GM12878 (cell line): Measurements from ENCODE around the gene EYA2. TPM values are rescaled to one million over a fixed set of nuclear protein-coding genes. Genes with fewer than 3 reads are reported as not detected.

Experiments
- ATAC-seq: fragments of 200-7000 bp; cut with Tn5 transposase; 3 replicates; pipeline ENCODE4 v1.9.1; 2020; ENCODE audit warnings: mild to moderate bottlenecking, moderate library complexity
- BruUV-seq: library from RNA; stranded (reverse); fragments of 400-500 nt; replicated peaks from 2 replicates; lab custom pipeline; 2021; lab: Mats Ljungman, UMichigan
- CTCF ChIA-PET: fragments of 300-600 bp; sonication (Branson Sonifier 250); formaldehyde crosslinking; extraction: SDS; loops from one replicate; lab custom pipeline; 2021; ENCODE audit warnings: inconsistent platforms; lab: Yijun Ruan, JAX
- POLR2A ChIA-PET: fragments of 350-600 bp; formaldehyde crosslinking; extraction: SDS; loops from one replicate; lab custom pipeline; 2021; ENCODE audit warnings: inconsistent platforms; lab: Charles Lee
- RAD21 ChIA-PET: fragments of 300-600 bp; sonication (Branson Sonifier 250); formaldehyde crosslinking; loops from one replicate; lab custom pipeline; 2023; ENCODE audit warnings: antibody characterized with exemption; ENCODE audit not compliant: unreplicated experiment; lab: Charles Lee
- SMC1A ChIA-PET: fragments of 300-600 bp; sonication (Branson Sonifier 250); formaldehyde crosslinking; loops from one replicate; lab custom pipeline; 2023; ENCODE audit not compliant: unreplicated experiment, uncharacterized antibody; lab: Charles Lee
- DNase-seq: peaks from one replicate; pipeline ENCODE4 v3.0.0-alpha.2; 2011; ENCODE audit warnings: low read depth, low spot score
- FAIRE-seq: peaks from 3 replicates; lab custom pipeline; 2011; peaks lifted over from hg19 to GRCh38; lab: Jason Lieb, UNC
- H2AFZ ChIP-seq: 2 replicates; pipeline ENCODE4 v1.6.0; 2011; ENCODE audit warnings: low read depth, low read length, control low read depth; ENCODE audit not compliant: control insufficient read depth
- H3K27ac ChIP-seq: 2 replicates; pipeline ENCODE4 v1.5.1; 2011; ENCODE audit warnings: control low read depth; ENCODE audit not compliant: control insufficient read depth, insufficient read depth
- H3K27me3 ChIP-seq, 2 experiments: replicated peaks in 1 of 2; 2 replicates each; pipeline versions ENCODE4 v1.6.0 to v1.6.1; 2011; ENCODE audit warnings: low read length in 1 of 2; ENCODE audit not compliant: control insufficient read depth in 2 of 2, insufficient read depth in 2 of 2
- H3K36me3 ChIP-seq, 2 experiments: 2 replicates each; pipeline ENCODE4 v1.5.1; 2011; ENCODE audit warnings: low read length in 1 of 2; ENCODE audit not compliant: control insufficient read depth in 2 of 2, insufficient read depth in 2 of 2
- H3K4me1 ChIP-seq: 2 replicates; pipeline ENCODE4 v1.6.1; 2011; ENCODE audit warnings: mild to moderate bottlenecking, low read length, moderate library complexity, mixed read lengths; ENCODE audit not compliant: control insufficient read depth, insufficient read depth
- H3K4me2 ChIP-seq: 2 replicates; pipeline ENCODE4 v1.6.0; 2011; ENCODE audit warnings: control low read depth; ENCODE audit not compliant: control insufficient read depth, insufficient read depth
- H3K4me3 ChIP-seq: fragments of 200-600 bp; sonication (generic); 2 replicates; pipeline ENCODE4 v1.5.1; 2016
- H3K79me2 ChIP-seq: 2 replicates; pipeline ENCODE4 v1.6.0; 2011; ENCODE audit warnings: low read length; ENCODE audit not compliant: control insufficient read depth, insufficient read depth
- H3K9ac ChIP-seq: 2 replicates; pipeline ENCODE4 v1.8.0; 2011; ENCODE audit warnings: low read length, control low read depth, mixed read lengths; ENCODE audit not compliant: control insufficient read depth, insufficient read depth
- H3K9me3 ChIP-seq: replicated peaks from 3 replicates; pipeline ENCODE4 v1.5.1; 2011; ENCODE audit warnings: mild to moderate bottlenecking, low read length; ENCODE audit not compliant: control insufficient read depth, insufficient read depth
- H4K20me1 ChIP-seq: 2 replicates; pipeline ENCODE4 v1.6.0; 2011; ENCODE audit not compliant: control insufficient read depth, insufficient read depth
- ATF7 ChIP-seq: fragments of 450-650 bp; IDR thresholded peaks from 2 replicates; pipeline ENCODE4 v1.6.1; 2016; ENCODE audit warnings: low read depth, mild to moderate bottlenecking
- CBX5 ChIP-seq: sonication (generic); IDR thresholded peaks from 2 replicates; pipeline ENCODE4 v1.6.1; 2016; ENCODE audit warnings: low read depth, moderate library complexity, mild to moderate bottlenecking, inconsistent platforms
- CHD1 ChIP-seq: IDR thresholded peaks from 2 replicates; pipeline ENCODE4 v1.6.1; 2012; ENCODE audit warnings: low read depth, low read length, improper control_type of control experiment
- CHD2 ChIP-seq: IDR thresholded peaks from 2 replicates; pipeline ENCODE4 v1.6.1; 2011; ENCODE audit warnings: low read depth, low read length, improper control_type of control experiment, borderline replicate concordance
- GATAD2B ChIP-seq: fragments of 450-650 bp; conservative IDR thresholded peaks from 2 replicates; pipeline ENCODE4 v1.6.1; 2017; ENCODE audit warnings: low read depth, mild to moderate bottlenecking, moderate library complexity
- HDAC2 ChIP-seq: fragments of 200-600 bp; sonication (generic); IDR thresholded peaks from 2 replicates; pipeline ENCODE4 v1.6.1; 2017
- HDAC6 ChIP-seq: fragments of 200-600 bp; sonication (generic); IDR thresholded peaks from one replicate; pipeline ENCODE4 v1.8.0; 2017; ENCODE audit warnings: antibody characterized with exemption; ENCODE audit not compliant: unreplicated experiment
- LARP7 ChIP-seq: fragments of 450-650 bp; IDR thresholded peaks from 2 replicates; pipeline ENCODE4 v1.6.1; 2017; ENCODE audit warnings: mild to moderate bottlenecking
- RAD21 ChIP-seq: IDR thresholded peaks from 2 replicates; pipeline ENCODE4 v1.6.1; 2011; ENCODE audit warnings: mild to moderate bottlenecking, low read depth, low read length, moderate library complexity; ENCODE audit not compliant: insufficient read depth
- SMARCA5 ChIP-seq: fragments of 450-650 bp; IDR thresholded peaks from 2 replicates; pipeline ENCODE4 v1.6.1; 2017; ENCODE audit warnings: mild to moderate bottlenecking
- WGBS: methylation state at CpG from one replicate; pipeline ENCODE4 v1.1.6; 2016; ENCODE audit warnings: low lambda C conversion rate; ENCODE audit not compliant: insufficient replicate concordance, insufficient coverage; ENCODE audit errors: missing lambda C conversion rate; 5-methylcytosine and 5-hydroxymethylcytosine counted together
- in situ Hi-C: fragments of 300-500 bp; cut with MboI; formaldehyde crosslinking; loops from 9 replicates; pipeline ENCODE4 v1.14.3; 2018; ENCODE audit warnings: mixed read lengths
- intact Hi-C: fragments of 100-400 bp; cut with micrococcal nuclease; formaldehyde crosslinking; loops from one replicate; pipeline ENCODE4 v1.14.2; 2022; ENCODE audit not compliant: unreplicated experiment
- polyA plus RNA-seq, 11 experiments: library from polyadenylated mRNA; depleted of rRNA in 4 of 11; unstranded in 6 of 11; stranded (reverse) in 5 of 11; fragments of >200 nt; fragmentation: Nextera tagmentation in 4 of 11; fragmentation: Illumina TruSeq in 1 of 11; extraction: Ambion mirVana in 4 of 11; extraction: Trizol in 1 of 11; gene quantifications; 1 replicate in 1 of 11; 2 replicates in 10 of 11; pipeline versions ENCODE4 v1.2.1 to v1.2.3, GENCODE V29; 2011 to 2016; ENCODE audit warnings: inconsistent platforms in 2 of 11, missing spikeins in 2 of 11, low read depth in 1 of 11
- total RNA-seq, 4 experiments: library from RNA; depleted of rRNA in 3 of 4; stranded (reverse); fragments of >200 nt in 3 of 4; fragmentation: Illumina TruSeq in 1 of 4; extraction: Trizol in 1 of 4; gene quantifications; 2 replicates each; pipeline versions ENCODE4 v1.2.1 to v1.2.3, GENCODE V29; 2013 to 2021
- TF ChIP-seq, protein P1 (sequence below): IDR thresholded peaks from 2 replicates; pipeline ENCODE4 v1.6.1; 2012; ENCODE audit warnings: improper control_type of control experiment, low read depth, low read length; ENCODE audit not compliant: insufficient replicate concordance
- TF ChIP-seq, protein P2 (sequence below): fragments of 450-650 bp; IDR thresholded peaks from 2 replicates; pipeline ENCODE4 v1.6.1; 2018; ENCODE audit warnings: mild to moderate bottlenecking, low read depth, moderate library complexity; ENCODE audit not compliant: partially characterized antibody

Gene EYA2
- total and polyA plus RNA-seq, 10 of the 15 experiments (the other 5 are each of a cell fraction or from before 2014, with no cell fraction given), result 0.20 TPM; not detected in 9

- H3K4me1 ChIP-seq, result no peaks in the 10 kb centered on the region
- no peak overlapping the region for H3K4me3 ChIP-seq
- H2AFZ ChIP-seq, result no peak overlapping the region
- H3K9me3 ChIP-seq, result no peaks in the 10 kb centered on the region; the same call in 2 of the 3 replicates
- ChIA-PET SMC1A (interaction anchor here (0.7 kb wide), 1 partner anchor 48 kb away, joined by 3 read pairs; no protein-coding TSS in a partner anchor), CTCF (no interaction called here), POLR2A (no interaction called here), RAD21 (no interaction called here)
- no peak overlapping the region for H3K9ac ChIP-seq
- intact Hi-C loops, result no loop called here
- no peaks in the 10 kb centered on the region for H3K36me3 ChIP-seq
- H4K20me1 ChIP-seq, result no peaks in the 10 kb centered on the region
- no peaks in the 10 kb centered on the region for H3K27me3 ChIP-seq
- TF ChIP-seq HDAC2 (no peak), CBX5 (no peak), HDAC6 (no peak), ATF7 (no peak), RAD21 (no peak), SMARCA5 (no peak), LARP7 (no peak), CHD2 (no peak), CHD1 (no peak), GATAD2B (no peak)
- TF ChIP-seq, protein P1, sequence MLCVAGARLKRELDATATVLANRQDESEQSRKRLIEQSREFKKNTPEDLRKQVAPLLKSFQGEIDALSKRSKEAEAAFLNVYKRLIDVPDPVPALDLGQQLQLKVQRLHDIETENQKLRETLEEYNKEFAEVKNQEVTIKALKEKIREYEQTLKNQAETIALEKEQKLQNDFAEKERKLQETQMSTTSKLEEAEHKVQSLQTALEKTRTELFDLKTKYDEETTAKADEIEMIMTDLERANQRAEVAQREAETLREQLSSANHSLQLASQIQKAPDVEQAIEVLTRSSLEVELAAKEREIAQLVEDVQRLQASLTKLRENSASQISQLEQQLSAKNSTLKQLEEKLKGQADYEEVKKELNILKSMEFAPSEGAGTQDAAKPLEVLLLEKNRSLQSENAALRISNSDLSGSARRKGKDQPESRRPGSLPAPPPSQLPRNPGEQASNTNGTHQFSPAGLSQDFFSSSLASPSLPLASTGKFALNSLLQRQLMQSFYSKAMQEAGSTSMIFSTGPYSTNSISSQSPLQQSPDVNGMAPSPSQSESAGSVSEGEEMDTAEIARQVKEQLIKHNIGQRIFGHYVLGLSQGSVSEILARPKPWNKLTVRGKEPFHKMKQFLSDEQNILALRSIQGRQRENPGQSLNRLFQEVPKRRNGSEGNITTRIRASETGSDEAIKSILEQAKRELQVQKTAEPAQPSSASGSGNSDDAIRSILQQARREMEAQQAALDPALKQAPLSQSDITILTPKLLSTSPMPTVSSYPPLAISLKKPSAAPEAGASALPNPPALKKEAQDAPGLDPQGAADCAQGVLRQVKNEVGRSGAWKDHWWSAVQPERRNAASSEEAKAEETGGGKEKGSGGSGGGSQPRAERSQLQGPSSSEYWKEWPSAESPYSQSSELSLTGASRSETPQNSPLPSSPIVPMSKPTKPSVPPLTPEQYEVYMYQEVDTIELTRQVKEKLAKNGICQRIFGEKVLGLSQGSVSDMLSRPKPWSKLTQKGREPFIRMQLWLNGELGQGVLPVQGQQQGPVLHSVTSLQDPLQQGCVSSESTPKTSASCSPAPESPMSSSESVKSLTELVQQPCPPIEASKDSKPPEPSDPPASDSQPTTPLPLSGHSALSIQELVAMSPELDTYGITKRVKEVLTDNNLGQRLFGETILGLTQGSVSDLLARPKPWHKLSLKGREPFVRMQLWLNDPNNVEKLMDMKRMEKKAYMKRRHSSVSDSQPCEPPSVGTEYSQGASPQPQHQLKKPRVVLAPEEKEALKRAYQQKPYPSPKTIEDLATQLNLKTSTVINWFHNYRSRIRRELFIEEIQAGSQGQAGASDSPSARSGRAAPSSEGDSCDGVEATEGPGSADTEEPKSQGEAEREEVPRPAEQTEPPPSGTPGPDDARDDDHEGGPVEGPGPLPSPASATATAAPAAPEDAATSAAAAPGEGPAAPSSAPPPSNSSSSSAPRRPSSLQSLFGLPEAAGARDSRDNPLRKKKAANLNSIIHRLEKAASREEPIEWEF, result no peak
- TF ChIP-seq, protein P2, sequence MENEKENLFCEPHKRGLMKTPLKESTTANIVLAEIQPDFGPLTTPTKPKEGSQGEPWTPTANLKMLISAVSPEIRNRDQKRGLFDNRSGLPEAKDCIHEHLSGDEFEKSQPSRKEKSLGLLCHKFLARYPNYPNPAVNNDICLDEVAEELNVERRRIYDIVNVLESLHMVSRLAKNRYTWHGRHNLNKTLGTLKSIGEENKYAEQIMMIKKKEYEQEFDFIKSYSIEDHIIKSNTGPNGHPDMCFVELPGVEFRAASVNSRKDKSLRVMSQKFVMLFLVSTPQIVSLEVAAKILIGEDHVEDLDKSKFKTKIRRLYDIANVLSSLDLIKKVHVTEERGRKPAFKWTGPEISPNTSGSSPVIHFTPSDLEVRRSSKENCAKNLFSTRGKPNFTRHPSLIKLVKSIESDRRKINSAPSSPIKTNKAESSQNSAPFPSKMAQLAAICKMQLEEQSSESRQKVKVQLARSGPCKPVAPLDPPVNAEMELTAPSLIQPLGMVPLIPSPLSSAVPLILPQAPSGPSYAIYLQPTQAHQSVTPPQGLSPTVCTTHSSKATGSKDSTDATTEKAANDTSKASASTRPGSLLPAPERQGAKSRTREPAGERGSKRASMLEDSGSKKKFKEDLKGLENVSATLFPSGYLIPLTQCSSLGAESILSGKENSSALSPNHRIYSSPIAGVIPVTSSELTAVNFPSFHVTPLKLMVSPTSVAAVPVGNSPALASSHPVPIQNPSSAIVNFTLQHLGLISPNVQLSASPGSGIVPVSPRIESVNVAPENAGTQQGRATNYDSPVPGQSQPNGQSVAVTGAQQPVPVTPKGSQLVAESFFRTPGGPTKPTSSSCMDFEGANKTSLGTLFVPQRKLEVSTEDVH, result no peak
- H3K4me2 ChIP-seq, result no peak overlapping the region
- no TSS peak for BruUV-seq
- ATAC-seq, result no peak
- in situ Hi-C loops, result no loop called here
- no peaks in the 10 kb centered on the region for H3K79me2 ChIP-seq
- no peak for FAIRE-seq
- no peak for DNase-seq
- no peak overlapping the region for H3K27ac ChIP-seq
- WGBS, result 40% methylated on average over 15 of the region's 15 CpGs
These were observed 59.9 kb downstream of the EYA2 start for GRCh38 chr20:46954490-46955038.
